ENCODE data around the gene TMC1.
"Not testable (repeated sequence)": the region's sequence is repeated elsewhere in the genome, so short reads cannot be mapped to it uniquely, and the experiment has no call there.

Gene TMC1

DNA sequence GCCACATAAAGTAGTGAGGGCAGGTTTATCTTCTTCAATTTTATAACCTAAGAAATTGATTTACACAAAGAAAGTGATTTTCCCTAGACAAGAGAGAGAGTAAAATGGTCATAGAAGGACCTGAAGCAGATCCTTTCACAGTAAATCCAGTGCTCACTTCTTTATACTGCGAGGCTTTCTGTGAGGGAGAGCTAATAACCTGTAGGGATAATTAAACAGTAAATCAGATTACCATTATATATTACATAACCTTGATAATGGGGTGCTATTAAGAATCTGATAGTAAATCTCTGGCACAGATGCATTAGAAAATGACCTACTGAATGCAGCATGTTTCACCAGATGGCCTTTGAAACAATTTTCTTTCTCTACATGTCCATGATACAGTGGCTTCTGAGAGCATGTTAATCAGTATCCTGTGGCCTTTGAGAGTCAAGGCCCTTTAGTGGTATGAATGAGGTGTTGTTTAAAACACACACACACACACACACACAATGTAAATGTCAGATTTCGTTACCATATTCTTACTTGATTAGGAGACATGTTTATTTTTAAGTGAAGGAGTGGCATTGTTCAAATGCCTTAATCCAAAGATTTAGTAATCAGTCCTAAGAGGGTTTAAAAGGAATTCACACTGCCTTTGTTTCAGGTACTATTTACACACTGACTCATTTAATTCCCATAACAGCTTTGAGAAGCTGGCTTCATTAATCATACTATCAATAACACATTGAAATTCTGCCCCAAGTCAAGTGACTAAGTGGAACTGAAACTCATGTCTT is 306.7 kb downstream of the TMC1 start:
- DNase-seq: no peak

DNA sequence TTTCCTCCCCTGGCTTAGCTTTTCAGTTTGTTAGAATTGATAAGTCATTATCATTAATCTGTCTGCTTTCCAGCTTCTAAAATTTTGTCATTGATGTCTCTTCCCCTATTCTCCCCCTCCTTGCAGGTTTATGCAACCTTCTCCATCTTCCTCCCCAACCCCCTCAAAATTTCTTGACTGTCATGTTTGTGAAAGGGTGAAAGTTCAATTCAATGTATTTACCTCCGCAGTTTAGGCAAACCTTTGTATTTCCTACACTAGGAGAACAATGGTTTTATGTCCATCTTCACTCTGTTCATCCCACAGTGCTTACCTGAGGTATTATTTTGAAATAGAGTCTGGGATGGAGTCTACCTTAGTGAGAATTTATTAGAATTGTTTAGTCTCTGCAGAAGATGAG is 313.6 kb downstream of the TMC1 start:
- DNase-seq: no peak

GRCh38 chr9:72836790-72837189 is 315.4 kb downstream of the TMC1 start:
- no peak for DNase-seq

GRCh38 chr9:72839085-72839484 is 317.7 kb downstream of the TMC1 start:
- no peak for DNase-seq

DNA sequence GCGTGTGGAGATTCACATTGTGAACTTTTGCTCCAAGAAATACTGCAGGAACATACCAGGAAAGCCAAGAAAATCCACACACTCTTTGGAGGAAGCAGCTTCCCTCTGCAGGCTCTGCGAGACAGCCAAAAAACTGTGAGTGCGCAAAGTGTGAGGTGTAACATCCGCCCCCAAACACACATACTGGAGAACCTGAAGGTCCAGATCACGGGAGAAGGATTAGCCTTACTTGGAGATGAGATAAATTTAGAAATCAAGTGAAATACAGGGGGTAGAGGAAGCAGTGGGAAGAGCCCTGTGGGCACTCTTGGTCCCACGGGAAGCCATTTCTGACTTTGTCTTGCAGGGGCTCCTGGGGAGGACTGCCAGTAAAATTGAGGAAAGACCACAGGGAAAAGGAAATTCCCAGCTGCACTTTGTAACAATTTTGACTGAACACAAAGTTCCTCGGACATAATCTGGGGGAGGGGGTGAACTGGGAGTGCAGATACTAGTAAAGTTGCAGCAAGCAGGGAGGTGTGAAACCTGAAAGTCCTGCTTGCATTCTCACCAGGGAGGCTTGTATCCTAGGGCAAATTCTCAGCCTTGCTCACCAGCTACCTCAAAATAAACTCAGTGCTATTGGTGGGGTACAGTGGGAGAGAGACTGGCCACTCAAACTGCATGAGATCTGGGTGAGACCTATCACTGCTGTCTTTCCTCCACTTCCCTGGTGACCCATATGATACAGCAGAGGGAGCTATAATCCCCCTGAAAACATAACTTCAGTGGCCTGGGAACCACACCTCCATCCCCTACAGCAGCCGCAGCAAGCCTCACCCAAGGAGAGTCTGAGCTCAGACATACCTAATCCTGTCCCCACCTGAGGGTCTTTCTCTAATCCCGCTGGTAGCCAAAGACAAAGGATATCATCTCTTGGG is 322.4 kb downstream of the TMC1 start:
- no peak for DNase-seq

DNA sequence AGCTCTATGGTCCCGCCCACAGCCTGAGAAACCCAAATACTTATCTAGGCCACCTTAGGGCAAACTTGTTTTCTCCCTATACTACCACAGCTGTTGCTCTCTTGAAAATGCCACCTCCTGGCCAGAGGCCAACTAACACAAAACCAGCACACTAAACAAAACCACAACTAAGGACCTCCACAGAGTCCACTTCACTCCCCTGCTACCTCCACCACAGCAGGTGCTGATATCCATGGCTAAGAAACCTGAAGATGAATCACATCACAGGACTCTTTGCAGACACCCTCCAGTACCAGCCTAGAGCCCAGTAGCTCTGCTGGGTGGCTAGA is 323.0 kb downstream of the TMC1 start:
- DNase-seq: no peak

DNA sequence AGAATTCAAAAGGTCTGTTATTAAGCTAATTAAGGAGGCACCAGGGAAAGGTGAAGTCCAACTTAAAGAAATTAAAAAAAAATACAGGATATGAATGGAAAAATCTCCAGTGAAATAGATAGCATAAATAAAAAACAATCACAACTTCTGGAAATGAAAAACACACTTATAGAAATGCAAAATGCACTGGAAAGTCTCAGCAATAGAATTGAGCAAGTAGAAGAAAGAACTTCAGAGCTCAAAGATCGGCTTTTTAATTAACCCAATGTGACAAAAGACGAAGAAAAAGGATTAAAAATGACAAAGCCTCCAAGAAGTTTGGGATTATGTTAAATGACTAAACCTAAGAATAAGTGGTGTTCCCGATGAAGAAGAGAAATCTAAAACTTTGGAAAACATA is 323.6 kb downstream of the TMC1 start:
- not testable (repeated sequence) for DNase-seq

DNA sequence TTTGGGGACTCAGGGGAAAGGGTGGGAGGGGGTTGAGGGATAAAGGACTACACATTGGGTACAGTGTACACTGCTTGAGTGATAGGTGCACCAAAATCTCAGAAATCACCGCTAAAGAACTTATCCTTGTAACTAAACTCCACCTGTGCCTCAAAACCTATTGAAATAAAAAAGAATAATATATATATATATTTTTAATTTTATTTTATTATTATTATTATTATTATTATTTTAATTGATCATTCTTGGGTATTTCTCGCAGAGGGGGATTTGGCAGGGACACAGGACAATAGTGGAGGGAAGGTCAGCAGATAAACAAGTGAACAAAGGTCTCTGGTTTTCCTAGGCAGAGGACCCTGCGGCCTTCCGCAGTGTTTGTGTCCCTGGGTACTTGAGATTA is 328.8 kb downstream of the TMC1 start:
- not testable (repeated sequence) for DNase-seq

DNA sequence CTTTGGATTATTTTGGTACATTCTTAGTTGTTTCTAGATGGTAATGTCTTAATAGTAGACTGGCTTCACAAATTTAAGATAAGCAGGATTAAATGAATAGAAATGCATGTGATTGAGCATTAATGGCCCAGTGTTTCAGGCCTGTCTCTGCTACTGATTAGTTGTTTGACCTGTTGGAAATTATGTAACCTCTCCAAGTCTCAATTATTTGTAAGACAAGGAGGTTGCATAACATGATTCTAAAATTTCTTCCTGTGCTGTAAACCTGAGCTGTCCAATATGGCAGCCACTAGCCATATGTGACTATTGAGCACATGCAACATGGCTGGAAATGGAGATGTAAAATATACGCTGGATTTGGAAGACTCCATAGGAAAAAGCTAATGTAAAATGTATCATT is 333.9 kb downstream of the TMC1 start:
- no peak for DNase-seq

GRCh38 chr9:72855890-72856523 is 334.6 kb downstream of the TMC1 start:
- no peak for DNase-seq

DNA sequence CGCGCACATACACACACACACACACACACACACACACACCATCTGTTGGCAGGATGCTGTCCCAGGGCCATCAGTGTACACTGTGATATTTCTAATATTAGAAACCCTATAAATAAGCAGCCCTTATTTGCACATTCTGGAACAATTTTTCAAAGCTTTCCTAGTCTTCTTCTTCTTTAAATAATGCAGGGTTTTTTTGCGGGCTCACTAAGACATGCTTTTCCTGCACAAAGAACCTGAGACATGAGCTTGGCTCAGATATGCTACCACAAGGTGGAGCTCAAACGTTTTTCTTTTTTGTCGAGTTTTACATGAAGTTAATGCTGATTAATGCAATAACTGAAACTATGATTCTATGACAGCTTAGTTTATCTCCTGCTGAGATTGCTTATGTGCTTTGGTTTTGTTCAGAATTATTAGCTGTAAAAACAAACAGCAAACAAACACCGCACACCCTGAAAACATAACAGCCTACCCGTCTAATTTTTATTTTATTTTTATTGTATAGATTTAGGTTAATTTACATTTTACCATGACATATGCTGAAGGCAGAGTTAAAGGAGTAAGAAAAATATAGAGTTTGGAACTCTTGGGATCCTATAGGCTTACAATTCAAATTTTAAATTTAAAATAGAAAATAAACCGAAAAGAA is 335.7 kb downstream of the TMC1 start:
- DNase-seq: no peak

DNA sequence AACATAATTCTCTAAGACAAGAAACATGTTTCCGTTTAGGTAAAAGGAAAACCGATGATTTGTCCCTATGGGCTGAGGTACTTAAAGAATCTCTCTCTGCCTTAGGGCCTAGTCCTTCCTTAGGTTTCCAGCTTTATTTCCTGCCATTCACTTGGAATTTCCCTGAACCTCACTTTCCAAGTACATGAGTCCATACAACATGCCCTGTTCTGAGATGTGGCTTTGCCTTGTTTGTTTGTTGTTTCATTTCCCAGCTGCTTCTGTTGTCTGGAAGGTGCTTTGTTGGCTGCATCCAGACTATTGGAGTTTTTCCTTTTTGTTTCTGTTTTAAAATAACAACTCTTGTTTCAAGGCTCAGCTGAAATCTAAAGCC is 336.2 kb downstream of the TMC1 start:
- no peak for DNase-seq

- DNase-seq: no peak
These were observed 336.9 kb downstream of the TMC1 start for GRCh38 chr9:72858089-72858912.

DNA sequence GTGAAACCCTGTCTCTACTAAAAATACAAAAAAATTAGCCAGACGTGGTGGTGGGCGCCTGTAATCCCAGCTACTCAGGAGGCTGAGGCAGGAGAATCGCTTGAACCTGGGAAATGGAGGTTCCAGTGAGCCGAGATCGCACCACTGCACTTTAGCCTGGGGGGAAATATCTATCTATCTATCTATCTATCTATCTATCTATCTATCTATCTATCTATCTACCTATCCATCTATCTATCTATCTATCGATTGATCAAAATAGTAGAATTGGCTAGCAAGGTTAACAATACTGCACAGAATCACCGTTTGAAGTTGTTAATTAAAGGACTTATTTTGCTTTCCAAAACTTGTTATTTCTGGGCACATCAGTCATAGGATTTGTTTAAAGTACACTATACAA is 341.4 kb downstream of the TMC1 start:
- not testable (repeated sequence) for DNase-seq

DNA sequence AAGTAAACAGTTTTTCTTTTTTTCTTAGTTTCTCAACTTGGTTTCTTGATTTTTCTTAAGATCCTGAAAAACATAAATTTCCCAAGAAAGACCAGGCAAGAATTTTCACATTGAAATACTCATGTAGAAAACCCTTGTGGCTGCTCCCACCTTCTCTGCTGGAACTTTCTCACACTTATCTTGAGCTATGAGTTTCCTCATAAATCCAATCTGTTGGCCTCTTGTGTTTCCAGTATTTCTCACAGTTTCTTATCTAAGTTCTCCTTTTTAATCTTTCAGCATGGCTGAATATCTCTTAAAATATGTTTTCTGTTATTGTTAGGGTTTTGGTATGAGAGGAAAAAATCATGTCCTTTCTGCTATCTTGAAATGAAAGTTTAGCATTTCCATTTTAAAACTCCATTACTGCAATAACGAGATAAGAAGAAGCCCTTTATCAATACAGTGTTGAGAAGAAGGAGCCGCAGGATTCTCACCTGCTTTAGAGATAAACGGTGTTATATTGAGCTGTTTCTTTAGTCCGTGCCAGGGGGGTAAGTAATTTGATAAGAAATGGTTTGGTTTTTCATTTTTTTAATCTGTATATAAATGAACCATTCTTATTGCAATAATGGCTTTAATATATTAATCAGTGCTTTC is 342.2 kb downstream of the TMC1 start:
- no peak for DNase-seq

- no peak for DNase-seq
These were observed 342.9 kb downstream of the TMC1 start for GRCh38 chr9:72864327-72864726.

DNA sequence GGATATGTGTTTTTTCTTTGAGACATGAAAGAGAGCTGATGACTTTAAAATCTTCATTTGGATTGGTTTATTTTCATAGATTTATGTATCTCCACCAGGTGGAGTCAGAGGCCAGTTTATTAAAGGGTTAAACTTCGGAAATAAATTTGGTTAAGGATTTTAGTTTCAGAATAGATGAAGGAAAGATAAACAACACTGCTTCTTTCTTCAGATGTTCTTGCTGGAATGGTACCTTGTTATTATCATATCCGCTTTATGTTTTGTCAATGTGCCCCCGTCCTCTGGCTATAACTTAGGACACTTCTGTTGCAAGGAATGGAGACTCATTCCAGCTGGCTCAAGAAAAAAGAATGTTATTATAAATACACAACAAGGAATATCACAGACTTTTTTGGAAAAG is 350.3 kb downstream of the TMC1 start:
- DNase-seq: no peak

GRCh38 chr9:72872718-72873117 is 351.3 kb downstream of the TMC1 start:
- no peak for DNase-seq

DNA sequence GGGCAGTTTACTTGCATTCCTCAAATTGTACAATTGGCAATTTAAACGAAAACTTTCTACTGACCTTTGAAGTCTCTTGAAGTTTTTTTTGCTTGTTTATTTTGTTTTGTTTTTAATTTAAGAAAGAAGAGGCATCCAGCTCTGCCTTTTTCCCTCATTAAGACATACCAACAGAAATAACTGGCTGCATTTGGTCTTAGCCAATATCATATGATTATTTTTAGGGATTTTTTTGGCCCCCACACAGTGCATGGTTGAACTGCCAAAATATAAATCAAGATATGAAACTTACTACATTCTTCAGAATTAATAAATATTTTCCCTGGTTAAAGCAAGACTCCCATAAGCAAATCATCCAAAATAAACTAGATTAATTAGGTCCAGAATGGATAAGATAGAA is 352.0 kb downstream of the TMC1 start:
- DNase-seq: no peak

DNA sequence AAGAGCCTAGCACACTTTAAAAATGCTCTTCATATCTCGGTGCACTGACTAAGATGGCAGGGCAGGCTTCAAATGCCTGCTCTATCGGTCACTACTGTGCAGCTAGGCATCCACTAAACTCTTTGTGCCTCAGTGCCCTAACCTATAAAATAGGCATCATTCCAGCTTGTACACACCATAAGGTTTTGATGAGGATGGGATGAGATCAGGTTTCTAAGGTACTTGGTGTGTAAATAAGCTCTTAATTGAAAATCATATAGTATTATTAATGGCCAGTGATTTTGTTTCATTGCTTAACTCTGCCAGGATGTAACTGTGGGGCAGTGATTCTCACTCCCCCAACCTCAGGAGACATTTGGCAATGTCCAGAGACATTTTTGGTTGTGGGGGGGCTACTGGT is 352.9 kb downstream of the TMC1 start:
- no peak for DNase-seq

- no peak for DNase-seq
These were observed 353.8 kb downstream of the TMC1 start for GRCh38 chr9:72875221-72875620.

DNA sequence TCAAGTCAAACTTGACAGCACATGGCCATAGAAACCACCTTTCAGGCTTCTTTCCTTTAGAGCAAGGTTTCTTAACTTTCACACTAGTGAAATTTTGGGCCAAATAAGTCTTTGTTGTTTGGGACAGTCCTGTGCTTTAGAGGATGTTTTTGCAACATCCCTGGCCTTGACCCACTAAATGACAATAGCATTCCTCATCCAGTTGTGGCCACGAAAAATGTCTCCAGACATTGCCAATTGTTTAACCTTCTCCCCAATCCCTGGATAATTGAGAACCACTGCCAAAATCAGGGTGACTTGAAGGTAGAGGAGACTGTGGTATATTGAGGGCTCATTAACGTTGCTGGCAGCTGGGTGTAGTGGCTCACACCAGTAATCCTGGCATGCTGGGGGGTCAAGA is 359.4 kb downstream of the TMC1 start:
- no peak for DNase-seq
